Lower leg skin (tissue), 4 donors: ENCODE results near the gene TNS2. TPM values are rescaled to one million over a fixed set of nuclear protein-coding genes. Genes with fewer than 3 reads are reported as not detected.
"Not testable (repeated sequence)": the region's sequence is repeated elsewhere in the genome, so short reads cannot be mapped to it uniquely, and the experiment has no call there.

Source experiments
- DNase-seq, 2 donors: peaks; one replicate each; pipeline ENCODE4 v3.0.0-alpha.2; 2019; ENCODE audit warnings: low spot score in 2 of 2
- H3K4me3 ChIP-seq: fragments of 200-600 bp; sonication (generic); 2 replicates; pipeline ENCODE4 v1.5.1; 2017; ENCODE audit warnings: mild to moderate bottlenecking, low read depth; ENCODE audit not compliant: poor library complexity, severe bottlenecking
- CTCF ChIP-seq, 3 donors: fragments of 450-650 bp; IDR thresholded peaks; one replicate each; pipeline ENCODE4 v1.5.1; 2016; ENCODE audit warnings: antibody characterized with exemption in 3 of 3, mild to moderate bottlenecking in 3 of 3, moderate library complexity in 2 of 3
- POLR2A ChIP-seq, 2 donors: fragments of 450-650 bp; IDR thresholded peaks; one replicate each; pipeline ENCODE4 v1.6.1; 2016 to 2017; ENCODE audit warnings: antibody characterized with exemption in 2 of 2, mild to moderate bottlenecking in 1 of 2, moderate library complexity in 1 of 2
- WGBS, 2 donors: methylation state at CpG; one replicate each; pipeline ENCODE4 v1.1.5; 2018; 5-methylcytosine and 5-hydroxymethylcytosine counted together
- intact Hi-C: fragments of 100-400 bp; cut with DNase I; formaldehyde crosslinking; loops from one replicate; pipeline ENCODE4 v1.15.0; 2023; ENCODE audit warnings: low total_unique reads
- total RNA-seq, 4 donors: library from RNA; depleted of rRNA; stranded (reverse); fragments of >200 nt; gene quantifications; one replicate each; pipeline ENCODE4 v1.1.0, GENCODE V29; 2016

The TNS2 gene
- total RNA-seq, 4 donors from 2014 or later, result 21.8 to 87.1 (median 65.9) TPM

- intact Hi-C loops, result no loop called here
- 81 to 88% methylated on average over 6 of the region's 6 CpGs for WGBS, 2 donors
Observed at GRCh38 chr12:53091756-53092155, 41.9 kb downstream of the TNS2 start.

GRCh38 chr12:53093777-53094393 lies 44.0 kb downstream of the TNS2 start:
- DNase-seq, result peak in 1 of 2 donors; percentile 74
- 70 to 78% methylated on average over 6 of the region's 6 CpGs for whole genome bisulfite sequencing, 2 donors

More at GRCh38 chr12:53091756-53092155, 41.9 kb downstream of the TNS2 start:
- H3K4me3 ChIP-seq, result no peak overlapping the region
- peak in 1 of 2 donors; percentile 66 for DNase-seq
- no peak for TF ChIP-seq CTCF (IDR thresholded peaks at IDR 0.05)
- no peak for TF ChIP-seq POLR2A (IDR thresholded peaks at IDR 0.05)

GRCh38 chr12:53094394-53094787 lies 44.5 kb downstream of the TNS2 start:
- 74 to 81% methylated on average over 6 of the region's 6 CpGs for WGBS, 2 donors
- intact Hi-C loops, result no loop called here
- H3K4me3 ChIP-seq, result no peak overlapping the region
- TF ChIP-seq CTCF (IDR thresholded peaks at IDR 0.05) (no peak), POLR2A (IDR thresholded peaks at IDR 0.05) (no peak)
- DNase-seq, result peak in 1 of 2 donors; percentile 74

More at GRCh38 chr12:53093777-53094393, 44.0 kb downstream of the TNS2 start:
- H3K4me3 ChIP-seq, result no peak overlapping the region
- intact Hi-C loops, result no loop called here
- no peak for TF ChIP-seq CTCF (IDR thresholded peaks at IDR 0.05)
- no peak for TF ChIP-seq POLR2A (IDR thresholded peaks at IDR 0.05)

GRCh38 chr12:53094796-53095595 lies 45.1 kb downstream of the TNS2 start:
- DNase-seq, result peak in 1 of 2 donors; percentile 20
- WGBS, 2 donors, result 96 to 97% methylated on average over 4 to 5 of the region's 5 CpGs
- intact Hi-C loops, H3K4me3 ChIP-seq: not testable (repeated sequence)

- WGBS, 2 donors, result 95 to 97% methylated on average over 3 of the region's 3 CpGs
- DNase-seq, result peak in 1 of 2 donors; percentile 56
- H3K4me3 ChIP-seq, intact Hi-C loops: not testable (repeated sequence)
Observed at GRCh38 chr12:53095596-53095895, 45.7 kb downstream of the TNS2 start.

- no peak for TF ChIP-seq POLR2A (IDR thresholded peaks at IDR 0.05)
- no peak for TF ChIP-seq CTCF (IDR thresholded peaks at IDR 0.05)
- intact Hi-C loops, result no loop called here
- 35 to 38% methylated on average over 11 of the region's 11 CpGs for WGBS, 2 donors
- H3K4me3 ChIP-seq, result no peak overlapping the region
- peak; percentile 85 to 95 for DNase-seq
Observed at GRCh38 chr12:53096089-53096741, 46.4 kb downstream of the TNS2 start.
